K562 (cell line): ENCODE results near the gene GNG14. TPM values are rescaled to one million over a fixed set of nuclear protein-coding genes. Genes with fewer than 3 reads are reported as not detected.

Source experiments
- ARID1B ChIP-seq: fragments of 450-650 bp; IDR thresholded peaks from 2 replicates; pipeline ENCODE4 v1.6.1; 2016; ENCODE audit warnings: antibody characterized with exemption, mild to moderate bottlenecking, inconsistent platforms
- CBX1 ChIP-seq: sonication (generic); IDR thresholded peaks from 2 replicates; pipeline ENCODE4 v1.6.1; 2016; ENCODE audit warnings: antibody characterized with exemption, low read depth, mild to moderate bottlenecking
- CCNT2 ChIP-seq: IDR thresholded peaks from 2 replicates; pipeline ENCODE4 v1.6.1; 2011; ENCODE audit warnings: borderline replicate concordance, low read depth, mild to moderate bottlenecking, moderate library complexity, mixed read lengths, low read length; ENCODE audit not compliant: insufficient read length; ENCODE audit errors: extremely low read depth
- E2F4 ChIP-seq: sonication (generic); formaldehyde crosslinking; IDR thresholded peaks from 2 replicates; pipeline ENCODE4 v1.8.0; 2022; ENCODE audit warnings: mild to moderate bottlenecking, low read depth, missing genetic modification reagents
- ETV5 ChIP-seq: sonication (generic); formaldehyde crosslinking; IDR thresholded peaks from 2 replicates; pipeline ENCODE4 v1.4.0; 2020; ENCODE audit warnings: low read depth, mild to moderate bottlenecking, missing genetic modification reagents
- ETV6 ChIP-seq, 3 experiments: fragments of 150-350 bp in 1 of 3; sonication (generic) in 1 of 3; formaldehyde crosslinking in 1 of 3; IDR thresholded peaks; 2 replicates each; pipeline versions ENCODE4 v1.6.1 to v1.8.0; 2014 to 2022; ENCODE audit warnings: borderline replicate concordance in 2 of 3, low read depth in 2 of 3, antibody characterized with exemption in 1 of 3, low read length in 1 of 3, mild to moderate bottlenecking in 1 of 3, missing genetic modification reagents in 1 of 3
- L3MBTL2 ChIP-seq: fragments of 450-650 bp; IDR thresholded peaks from 2 replicates; pipeline ENCODE4 v1.6.1; 2016; ENCODE audit warnings: mild to moderate bottlenecking, moderate library complexity
- MNT ChIP-seq, 2 experiments: fragments of 450-650 bp; conservative IDR thresholded peaks; 2 replicates each; pipeline ENCODE4 v1.6.1; 2017; ENCODE audit warnings: mild to moderate bottlenecking in 2 of 2, moderate library complexity in 2 of 2
- NFIC ChIP-seq: fragments of 450-650 bp; IDR thresholded peaks from 2 replicates; pipeline ENCODE4 v1.6.1; 2017; ENCODE audit warnings: mild to moderate bottlenecking, inconsistent platforms
- NRF1 ChIP-seq, 2 experiments: fragments of 450-650 bp; IDR thresholded peaks in 1 of 2; conservative IDR thresholded peaks in 1 of 2; 2 replicates each; pipeline ENCODE4 v1.6.1; 2014; ENCODE audit warnings: mild to moderate bottlenecking in 2 of 2
- RBBP5 ChIP-seq: fragments of 200-600 bp; sonication (generic); IDR thresholded peaks from 2 replicates; pipeline ENCODE4 v1.6.1; 2012; ENCODE audit warnings: borderline replicate concordance, mild to moderate bottlenecking, low read length, control low read depth, inconsistent platforms; ENCODE audit not compliant: insufficient read depth, poor library complexity, severe bottlenecking
- SRF ChIP-seq, 2 experiments: fragments of 250-450, 450-650 bp in 1 of 2; sonication (Bioruptor Pico) in 1 of 2; sonication (generic) in 1 of 2; formaldehyde crosslinking; IDR thresholded peaks; 2 replicates each; pipeline versions ENCODE4 v1.5.0 to v1.5.1; 2020 to 2022; ENCODE audit warnings: mild to moderate bottlenecking in 1 of 2, missing genetic modification reagents in 1 of 2
- polyA plus RNA-seq, 8 experiments: library from polyadenylated mRNA; depleted of rRNA in 4 of 8; stranded (reverse) in 5 of 8; unstranded in 3 of 8; fragments of >200 nt; fragmentation: Nextera tagmentation in 2 of 8; fragmentation: Illumina TruSeq in 1 of 8; extraction: Ambion mirVana in 2 of 8; extraction: Trizol in 1 of 8; gene quantifications; 2 replicates each; pipeline versions ENCODE4 v1.2.1 to v1.2.3, GENCODE V29; 2011 to 2014; ENCODE audit warnings: inconsistent platforms in 1 of 8, missing spikeins in 1 of 8
- total RNA-seq, 7 experiments: library from RNA; depleted of rRNA in 6 of 7; stranded (reverse); fragments of >200 nt in 6 of 7; fragmentation: Illumina TruSeq in 2 of 7; extraction: Trizol in 2 of 7; gene quantifications; 2 replicates each; pipeline versions ENCODE4 v1.2.1 to v1.2.3, GENCODE V29; 2011 to 2021; ENCODE audit warnings: low replicate concordance in 1 of 7

Gene GNG14
- total and polyA plus RNA-seq, 9 of the 15 experiments (the other 6 are each of a cell fraction or from before 2014, with no cell fraction given): not detected

- TF ChIP-seq SRF (CRISPR knock-in tag; IDR thresholded peaks at IDR 0.05): 0 out of 4 replicates have a peak, but pooled peaks of 1 of the 2 experiments have one; percentile 27
- peak; percentile 26 to 27; a peak in 3 of 4 replicates for TF ChIP-seq NRF1 (conservative IDR thresholded peaks at IDR 0.05 in 1 of 2, IDR thresholded peaks at IDR 0.05 in 1 of 2)
- TF ChIP-seq MNT (conservative IDR thresholded peaks at IDR 0.05): peak in 1 of 2 experiments; percentile 47; a peak in 1 of 4 replicates
- peak; percentile 33; the same call in 1 of the 2 replicates for TF ChIP-seq L3MBTL2
- no peak for TF ChIP-seq ETV6 (IDR thresholded peaks at IDR 0.05; ENCODE audit: borderline replicate concordance in 1 of 2, low read depth in 2 of 2, low read length in 1 of 2)
- no peak for TF ChIP-seq ETV6 (CRISPR knock-in tag; IDR thresholded peaks at IDR 0.05; ENCODE audit: borderline replicate concordance)
- no peak for TF ChIP-seq E2F4 (CRISPR knock-in tag)
- TF ChIP-seq ETV5 (CRISPR knock-in tag): 0 out of 2 replicates have a peak, but pooled peaks have one; percentile 37
- TF ChIP-seq CBX1: 0 out of 2 replicates have a peak, but pooled peaks have one; percentile 6
- TF ChIP-seq RBBP5: peak; percentile 70
- TF ChIP-seq ARID1B: no peak
- TF ChIP-seq CCNT2: peak; percentile 44
- no peak for TF ChIP-seq NFIC
- TF ChIP-seq, all 486 proteins: peak for 32
Observed at GRCh38 chr19:12666265-12667048, 21.3 kb upstream of the GNG14 start, which contains the start of the genes MAN2B1 and WDR83 (continued).
